Measurements from ENCODE around the gene C2CD4C. TPM values are rescaled to one million over a fixed set of nuclear protein-coding genes. Genes with fewer than 3 reads are reported as not detected.

The C2CD4C gene
- total RNA-seq, 1 experiment from 2014 or later, result 0.29 TPM

DNA sequence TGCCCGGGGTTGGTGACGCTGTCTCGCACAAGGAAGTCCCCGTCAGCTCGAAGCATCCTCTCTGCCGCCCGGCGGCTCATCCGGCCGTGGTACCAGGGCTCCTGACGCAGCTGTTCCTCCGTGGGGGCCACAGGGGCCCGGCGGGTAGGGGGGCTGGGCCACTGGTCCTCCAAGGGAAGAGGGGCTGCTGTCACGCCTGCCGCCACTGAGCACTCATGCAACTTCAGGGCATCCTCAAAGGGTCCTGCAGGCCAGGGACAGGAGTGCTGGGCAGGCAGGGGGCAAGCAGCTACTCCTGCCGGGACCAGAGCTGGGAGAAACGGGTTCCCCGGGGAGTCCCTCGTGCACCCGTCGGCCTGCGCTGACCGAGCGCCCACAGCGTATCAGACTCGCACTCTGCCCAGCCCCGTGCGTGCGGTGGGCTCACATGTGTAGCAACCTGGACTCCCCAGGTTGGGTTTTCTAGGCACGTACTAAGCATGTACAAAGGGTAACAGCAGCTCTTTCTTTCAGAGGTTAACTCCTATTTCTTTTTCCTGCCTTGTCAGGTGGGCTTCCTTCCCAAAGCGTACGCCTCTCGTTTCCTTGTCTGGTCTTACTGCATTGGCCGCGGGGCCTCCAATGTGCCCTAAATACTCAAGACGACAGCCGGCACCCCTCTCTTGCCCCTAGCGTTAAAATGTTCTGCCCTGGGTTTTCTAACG, 13.4 kb upstream of the C2CD4C start:
- Histone ChIP-seq H3K4me1 (ENCODE audit: insufficient read depth, low read length) (no peaks in the 10 kb centered on the region), H3F3A (ENCODE audit: low read length, unreplicated experiment) (no peaks in the 10 kb centered on the region), H3K4me3 (ENCODE audit: low read length) (no peak overlapping the region), H3K4me2 (ENCODE audit: low read length) (no peak overlapping the region), H3K27ac (ENCODE audit: low read length) (no peak overlapping the region), H2AFZ (ENCODE audit: low read length) (no peak overlapping the region), H3K36me3 (ENCODE audit: low read depth, low read length) (no peaks in the 10 kb centered on the region), H3K79me2 (ENCODE audit: low read length) (no peaks in the 10 kb centered on the region), H4K20me1 (ENCODE audit: low read length) (no peaks in the 10 kb centered on the region), H3K9me3 (ENCODE audit: low read length) (no peaks in the 10 kb centered on the region), H3K27me3 (ENCODE audit: low read length) (no peaks in the 10 kb centered on the region), H3K9ac (ENCODE audit: low read length) (no peak overlapping the region), H3K9me2 (replicated peaks; ENCODE audit: low read length) (no peaks in the 10 kb centered on the region)
- DNase-seq (no peak), ATAC-seq (no peak)
- ChIA-PET CTCF (interaction anchor here (0.6 kb wide), 1 partner anchor 1969 kb away, joined by 4 read pairs; no protein-coding TSS in a partner anchor), POLR2A (ENCODE audit: unreplicated experiment) (no interaction called here)
- no TSS peak for BruUV-seq (replicated peaks)
- TF ChIP-seq EZH2phosphoT487 (IDR thresholded peaks at IDR 0.05; ENCODE audit: borderline replicate concordance, low read length), result no peak
- TF ChIP-seq, protein P1, sequence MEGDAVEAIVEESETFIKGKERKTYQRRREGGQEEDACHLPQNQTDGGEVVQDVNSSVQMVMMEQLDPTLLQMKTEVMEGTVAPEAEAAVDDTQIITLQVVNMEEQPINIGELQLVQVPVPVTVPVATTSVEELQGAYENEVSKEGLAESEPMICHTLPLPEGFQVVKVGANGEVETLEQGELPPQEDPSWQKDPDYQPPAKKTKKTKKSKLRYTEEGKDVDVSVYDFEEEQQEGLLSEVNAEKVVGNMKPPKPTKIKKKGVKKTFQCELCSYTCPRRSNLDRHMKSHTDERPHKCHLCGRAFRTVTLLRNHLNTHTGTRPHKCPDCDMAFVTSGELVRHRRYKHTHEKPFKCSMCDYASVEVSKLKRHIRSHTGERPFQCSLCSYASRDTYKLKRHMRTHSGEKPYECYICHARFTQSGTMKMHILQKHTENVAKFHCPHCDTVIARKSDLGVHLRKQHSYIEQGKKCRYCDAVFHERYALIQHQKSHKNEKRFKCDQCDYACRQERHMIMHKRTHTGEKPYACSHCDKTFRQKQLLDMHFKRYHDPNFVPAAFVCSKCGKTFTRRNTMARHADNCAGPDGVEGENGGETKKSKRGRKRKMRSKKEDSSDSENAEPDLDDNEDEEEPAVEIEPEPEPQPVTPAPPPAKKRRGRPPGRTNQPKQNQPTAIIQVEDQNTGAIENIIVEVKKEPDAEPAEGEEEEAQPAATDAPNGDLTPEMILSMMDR (conservative IDR thresholded peaks at IDR 0.05; ENCODE audit: low read depth, low read length), result no peak
- intact Hi-C loops (cut with micrococcal nuclease), result no loop called here

DNA sequence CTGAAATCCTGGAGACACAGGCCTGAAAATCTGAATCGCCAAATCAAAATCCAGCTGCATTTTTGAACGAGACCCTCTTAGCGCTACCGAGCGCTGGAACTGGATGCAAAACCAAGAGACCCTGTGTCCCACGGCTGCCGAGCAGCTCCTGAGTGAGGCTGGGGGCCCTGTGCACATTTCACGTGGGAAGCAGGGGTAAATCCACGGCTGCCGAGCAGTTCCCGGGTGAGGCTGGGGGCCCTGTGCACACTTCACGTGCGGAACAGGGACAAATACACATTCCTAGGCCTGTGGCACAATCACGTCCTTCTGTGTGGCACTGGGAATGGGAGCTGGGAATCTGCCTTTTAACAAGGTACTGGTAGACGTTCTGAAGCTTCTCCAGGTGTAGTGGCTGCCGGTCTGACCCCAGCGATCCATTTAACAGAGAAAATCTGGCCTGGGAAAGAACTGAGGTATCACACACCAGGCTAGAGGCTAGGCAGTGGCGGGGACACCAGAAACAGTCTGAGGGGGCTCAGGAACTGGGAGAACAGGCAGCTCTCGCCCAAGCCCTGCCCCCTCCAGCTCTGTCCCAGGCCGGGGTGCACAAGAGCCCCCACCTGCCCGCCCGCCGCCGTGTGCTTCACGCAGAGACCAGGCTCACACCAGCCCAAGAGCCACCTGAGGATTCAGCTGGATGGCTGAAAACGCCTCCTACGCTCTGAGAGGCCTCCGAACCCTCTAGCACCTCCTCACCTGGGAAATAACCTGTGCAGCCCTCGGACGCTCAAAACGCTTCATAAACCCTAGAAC, 11.0 kb upstream of the C2CD4C start:
- Histone ChIP-seq H3K4me3 (ENCODE audit: low read length) (no peak overlapping the region), H3K4me2 (ENCODE audit: low read length) (no peak overlapping the region), H3K27me3 (ENCODE audit: low read length) (no peaks in the 10 kb centered on the region), H2AFZ (ENCODE audit: low read length) (no peak overlapping the region), H3K79me2 (ENCODE audit: low read length) (no peaks in the 10 kb centered on the region), H3F3A (ENCODE audit: low read length, unreplicated experiment) (no peaks in the 10 kb centered on the region), H3K9me2 (replicated peaks; ENCODE audit: low read length) (no peaks in the 10 kb centered on the region), H4K20me1 (ENCODE audit: low read length) (no peaks in the 10 kb centered on the region), H3K4me1 (ENCODE audit: insufficient read depth, low read length) (no peaks in the 10 kb centered on the region), H3K36me3 (ENCODE audit: low read depth, low read length) (no peaks in the 10 kb centered on the region), H3K27ac (ENCODE audit: low read length) (no peak overlapping the region), H3K9me3 (ENCODE audit: low read length) (no peaks in the 10 kb centered on the region), H3K9ac (ENCODE audit: low read length) (no peak overlapping the region)
- no TSS peak for BruUV-seq (replicated peaks)
- ChIA-PET CTCF (no interaction called here), POLR2A (ENCODE audit: unreplicated experiment) (no interaction called here)
- DNase-seq (no peak), ATAC-seq (no peak)
- intact Hi-C loops (cut with micrococcal nuclease), result no loop called here
- TF ChIP-seq, protein P1 (conservative IDR thresholded peaks at IDR 0.05; ENCODE audit: low read depth, low read length), result no peak
- TF ChIP-seq EZH2 (IDR thresholded peaks at IDR 0.05; ENCODE audit: low read length, unreplicated experiment) (no peak), EZH2phosphoT487 (IDR thresholded peaks at IDR 0.05; ENCODE audit: borderline replicate concordance, low read length) (no peak)
